Neural progenitor cell (in vitro differentiated cells): ENCODE measurements around the gene DUS1L. TPM values are rescaled to one million over a fixed set of nuclear protein-coding genes. Genes with fewer than 3 reads are reported as not detected.

ENCODE experiments used
- DNase-seq: peaks from one replicate; pipeline ENCODE4 v3.0.0-alpha.2; 2016; ENCODE audit warnings: low spot score
- H2AFZ ChIP-seq: fragments of 200-600 bp; sonication (generic); replicated peaks from 2 replicates; pipeline ENCODE4 v1.6.1; 2016; ENCODE audit warnings: antibody characterized with exemption
- H3F3A ChIP-seq: fragments of 200-600 bp; sonication (generic); 2 replicates; pipeline ENCODE4 v1.6.1; 2016; ENCODE audit warnings: antibody characterized with exemption, low read depth
- H3K27ac ChIP-seq: fragments of 200-600 bp; sonication (generic); 2 replicates; pipeline ENCODE4 v1.5.1; 2016; ENCODE audit warnings: mild to moderate bottlenecking
- H3K27me3 ChIP-seq: fragments of 200-600 bp; sonication (generic); 2 replicates; pipeline ENCODE4 v1.6.1; 2016; ENCODE audit warnings: mild to moderate bottlenecking, moderate library complexity
- H3K36me3 ChIP-seq: fragments of 200-600 bp; sonication (generic); 2 replicates; pipeline ENCODE4 v1.5.1; 2016
- H3K4me1 ChIP-seq: fragments of 200-600 bp; sonication (generic); 2 replicates; pipeline ENCODE4 v1.6.1; 2016; ENCODE audit warnings: mixed run types
- H3K4me2 ChIP-seq: fragments of 200-600 bp; sonication (generic); 2 replicates; pipeline ENCODE4 v1.6.1; 2016
- H3K4me3 ChIP-seq: fragments of 200-600 bp; sonication (generic); 2 replicates; pipeline ENCODE4 v1.5.1; 2016
- H3K79me2 ChIP-seq: fragments of 200-600 bp; sonication (generic); 2 replicates; pipeline ENCODE4 v1.6.1; 2016; ENCODE audit warnings: low read depth
- H3K9ac ChIP-seq: fragments of 200-600 bp; sonication (generic); 2 replicates; pipeline ENCODE4 v1.6.1; 2016
- H3K9me3 ChIP-seq: fragments of 200-600 bp; sonication (generic); 2 replicates; pipeline ENCODE4 v1.5.1; 2016; ENCODE audit warnings: low read depth
- H4K20me1 ChIP-seq: fragments of 200-600 bp; sonication (generic); 2 replicates; pipeline ENCODE4 v1.6.1; 2016; ENCODE audit warnings: low read depth
- H3K27ac Mint-ChIP-seq: 3 replicates; pipeline ENCODE4 v1.8.0; 2021; ENCODE audit warnings: mixed read lengths
- H3K27me3 Mint-ChIP-seq: 2 replicates; pipeline ENCODE4 v1.8.0; 2022; ENCODE audit warnings: low read depth, mild to moderate bottlenecking, inconsistent platforms, moderate library complexity, mixed read lengths; ENCODE audit not compliant: insufficient read depth
- H3K36me3 Mint-ChIP-seq: 3 replicates; pipeline ENCODE4 v1.8.0; 2021; ENCODE audit warnings: mixed read lengths
- H3K4me1 Mint-ChIP-seq: 3 replicates; pipeline ENCODE4 v1.8.0; 2021; ENCODE audit warnings: mixed read lengths
- H3K4me3 Mint-ChIP-seq: 3 replicates; pipeline ENCODE4 v1.8.0; 2021; ENCODE audit warnings: mild to moderate bottlenecking, moderate library complexity, mixed read lengths
- H3K9me3 Mint-ChIP-seq: 3 replicates; pipeline ENCODE4 v1.8.0; 2020; ENCODE audit warnings: mixed read lengths
- EZH2 ChIP-seq: fragments of 200-600 bp; sonication (generic); IDR thresholded peaks from 2 replicates; pipeline ENCODE4 v1.6.1; 2017; ENCODE audit warnings: antibody characterized with exemption, mild to moderate bottlenecking, moderate library complexity
- EZH2phosphoT487 ChIP-seq: fragments of 200-600 bp; sonication (generic); IDR thresholded peaks from 2 replicates; pipeline ENCODE4 v1.6.1; 2017; ENCODE audit warnings: antibody characterized with exemption
- total RNA-seq: library from RNA; depleted of rRNA; stranded (reverse); fragments of >200 nt; gene quantifications from 2 replicates; pipeline ENCODE4 v1.2.3, GENCODE V29; 2015; ENCODE audit warnings: low replicate concordance
- TF ChIP-seq, protein P1 (sequence below): fragments of 200-600 bp; sonication (generic); IDR thresholded peaks from 2 replicates; pipeline ENCODE4 v1.5.1; 2017; ENCODE audit warnings: antibody characterized with exemption, mild to moderate bottlenecking

The DUS1L gene
- total RNA-seq, 1 donor from 2014 or later = 54.5 TPM

DNA sequence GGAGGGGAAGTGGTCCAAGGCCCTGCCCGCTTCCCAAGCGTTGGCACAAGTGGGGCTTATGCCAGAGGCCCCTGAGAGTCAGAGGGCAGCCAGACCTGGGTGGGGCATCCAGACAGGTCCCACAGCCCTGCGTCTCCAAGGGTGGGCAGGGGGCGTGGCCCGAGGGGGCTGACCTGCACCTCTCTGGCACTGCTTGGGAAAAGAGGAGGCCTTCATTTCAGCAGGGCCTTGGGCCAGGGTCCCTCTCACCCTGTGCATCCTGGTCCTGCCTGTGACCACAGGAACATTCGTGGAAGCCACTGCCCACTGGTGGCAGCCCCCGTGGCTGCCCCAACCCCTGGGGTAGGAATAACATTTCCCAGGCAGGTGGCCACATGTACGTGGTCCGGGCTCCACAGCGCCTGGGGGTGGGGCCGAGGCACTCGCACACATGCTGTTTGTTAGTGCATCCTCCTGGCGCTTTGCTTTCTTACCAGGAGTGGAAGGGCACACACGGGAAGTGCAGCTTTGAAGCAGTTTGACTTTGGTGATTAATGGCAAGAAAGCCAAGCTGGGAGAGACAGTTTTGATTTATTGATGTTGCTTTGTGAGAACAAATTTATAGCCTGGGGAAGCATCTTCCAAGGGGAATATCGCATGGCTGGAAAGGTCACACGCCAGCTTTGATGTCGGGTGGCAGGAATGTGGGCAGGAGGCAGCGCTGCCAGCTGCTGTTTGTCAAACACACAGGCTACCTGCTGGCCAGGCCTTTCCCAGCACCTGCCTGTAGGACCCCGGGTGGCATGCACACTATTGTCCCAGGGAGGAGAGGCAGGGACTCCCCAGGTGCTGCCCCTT, 47.2 kb downstream of the DUS1L start:
- H3F3A ChIP-seq = peaks cover 15% of the 10 kb centered on the region
- DNase-seq = no peak
- H4K20me1 ChIP-seq = peaks cover 29% of the 10 kb centered on the region
- H3K27ac ChIP-seq = no peak overlapping the region
- H3K4me3 ChIP-seq = no peak overlapping the region
- TF ChIP-seq EZH2 (no peak), EZH2phosphoT487 (no peak)
- TF ChIP-seq, protein P1, sequence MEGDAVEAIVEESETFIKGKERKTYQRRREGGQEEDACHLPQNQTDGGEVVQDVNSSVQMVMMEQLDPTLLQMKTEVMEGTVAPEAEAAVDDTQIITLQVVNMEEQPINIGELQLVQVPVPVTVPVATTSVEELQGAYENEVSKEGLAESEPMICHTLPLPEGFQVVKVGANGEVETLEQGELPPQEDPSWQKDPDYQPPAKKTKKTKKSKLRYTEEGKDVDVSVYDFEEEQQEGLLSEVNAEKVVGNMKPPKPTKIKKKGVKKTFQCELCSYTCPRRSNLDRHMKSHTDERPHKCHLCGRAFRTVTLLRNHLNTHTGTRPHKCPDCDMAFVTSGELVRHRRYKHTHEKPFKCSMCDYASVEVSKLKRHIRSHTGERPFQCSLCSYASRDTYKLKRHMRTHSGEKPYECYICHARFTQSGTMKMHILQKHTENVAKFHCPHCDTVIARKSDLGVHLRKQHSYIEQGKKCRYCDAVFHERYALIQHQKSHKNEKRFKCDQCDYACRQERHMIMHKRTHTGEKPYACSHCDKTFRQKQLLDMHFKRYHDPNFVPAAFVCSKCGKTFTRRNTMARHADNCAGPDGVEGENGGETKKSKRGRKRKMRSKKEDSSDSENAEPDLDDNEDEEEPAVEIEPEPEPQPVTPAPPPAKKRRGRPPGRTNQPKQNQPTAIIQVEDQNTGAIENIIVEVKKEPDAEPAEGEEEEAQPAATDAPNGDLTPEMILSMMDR = no peak
- Mint-ChIP-seq H3K27me3 (peaks cover 3% of the 10 kb centered on the region), H3K4me1 (peaks cover 8% of the 10 kb centered on the region), H3K27ac (no peak overlapping the region), H3K4me3 (peak overlapping the region; percentile 60), H3K36me3 (no peaks in the 10 kb centered on the region), H3K9me3 (no peaks in the 10 kb centered on the region)
- H3K4me2 ChIP-seq = no peak overlapping the region
- H2AFZ ChIP-seq = no peak overlapping the region
- peaks cover 6% of the 10 kb centered on the region for H3K4me1 ChIP-seq
- no peaks in the 10 kb centered on the region for H3K27me3 ChIP-seq
- no peaks in the 10 kb centered on the region for H3K36me3 ChIP-seq
- no peaks in the 10 kb centered on the region for H3K9me3 ChIP-seq
- no peak overlapping the region for H3K9ac ChIP-seq
- peaks cover 15% of the 10 kb centered on the region for H3K79me2 ChIP-seq

DNA sequence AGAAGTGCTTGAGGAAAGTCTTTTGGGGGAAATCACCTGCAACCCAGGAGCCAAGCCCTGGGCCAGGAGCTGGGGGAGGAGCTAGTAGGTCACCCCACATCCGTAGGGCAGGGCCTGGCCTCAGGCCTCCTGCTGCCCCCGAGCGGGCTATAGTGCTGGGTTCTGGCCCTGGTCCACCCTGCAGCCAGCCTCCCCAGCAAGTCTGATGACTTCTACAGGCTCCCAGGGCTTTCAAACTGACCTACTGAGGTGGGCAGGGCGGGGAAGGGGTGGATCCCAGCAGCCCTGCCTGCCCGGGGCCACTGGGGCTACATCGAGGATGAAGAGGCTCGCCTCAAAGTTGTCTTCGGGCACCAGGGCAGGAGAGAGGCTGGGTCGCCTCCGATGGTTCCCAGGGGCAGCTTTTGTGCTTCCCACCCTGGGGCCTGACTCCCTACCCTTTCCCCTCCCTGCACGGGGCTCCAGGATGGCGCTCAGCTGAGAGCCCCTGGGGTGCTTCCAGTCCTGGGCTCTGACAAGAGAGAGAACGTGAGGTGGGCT, 47.9 kb downstream of the DUS1L start:
- Histone ChIP-seq H3K9ac (no peak overlapping the region), H3F3A (peaks cover 15% of the 10 kb centered on the region), H3K9me3 (no peaks in the 10 kb centered on the region), H3K4me1 (peaks cover 6% of the 10 kb centered on the region), H3K36me3 (no peaks in the 10 kb centered on the region), H2AFZ (no peak overlapping the region), H3K4me2 (no peak overlapping the region), H3K4me3 (no peak overlapping the region), H4K20me1 (peaks cover 29% of the 10 kb centered on the region), H3K27me3 (no peaks in the 10 kb centered on the region), H3K79me2 (peaks cover 15% of the 10 kb centered on the region), H3K27ac (peak overlapping the region; percentile 29)
- no peaks in the 10 kb centered on the region for H3K36me3 Mint-ChIP-seq
- H3K4me1 Mint-ChIP-seq = peaks cover 11% of the 10 kb centered on the region
- TF ChIP-seq, protein P1 = no peak
- no peak for TF ChIP-seq EZH2phosphoT487
- no peak for TF ChIP-seq EZH2
- no peak overlapping the region for H3K27ac Mint-ChIP-seq
- no peaks in the 10 kb centered on the region for H3K9me3 Mint-ChIP-seq
- DNase-seq = no peak
- peaks cover 3% of the 10 kb centered on the region for H3K27me3 Mint-ChIP-seq
- H3K4me3 Mint-ChIP-seq = no peak overlapping the region

DNA sequence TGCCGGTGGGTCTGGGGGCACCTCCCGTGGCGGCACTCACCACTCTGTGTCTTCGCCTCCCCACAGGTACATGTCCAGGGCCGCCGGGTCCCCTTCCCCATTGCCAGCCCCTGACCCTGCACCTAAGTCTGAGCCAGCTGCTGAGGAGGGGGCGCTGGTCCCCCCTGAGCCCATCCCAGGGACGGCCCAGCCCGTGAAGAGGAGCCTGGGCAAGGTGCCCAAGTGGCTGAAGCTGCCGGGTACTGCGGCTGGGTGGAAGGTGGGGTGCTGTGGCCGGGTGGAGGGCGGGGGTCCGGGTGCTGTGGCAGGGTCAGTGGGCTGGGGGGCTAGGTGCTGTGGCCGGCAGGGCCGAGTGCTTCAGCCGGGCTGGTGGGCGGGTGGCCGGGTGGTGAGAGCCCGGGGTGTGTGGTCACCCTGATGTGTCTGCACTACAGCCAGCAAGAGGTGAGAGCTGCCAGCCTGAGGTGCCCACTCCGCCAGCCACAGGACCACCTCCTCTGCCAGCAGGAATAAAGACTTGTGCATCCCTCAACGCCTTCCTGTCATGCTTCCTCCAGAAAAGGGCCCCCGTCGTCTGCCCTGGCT, 48.6 kb downstream of the DUS1L start:
- no peak overlapping the region for H2AFZ ChIP-seq
- peaks cover 5% of the 10 kb centered on the region for H3K4me1 ChIP-seq
- H4K20me1 ChIP-seq = peaks cover 25% of the 10 kb centered on the region
- no peaks in the 10 kb centered on the region for H3K9me3 Mint-ChIP-seq
- TF ChIP-seq EZH2 (no peak), EZH2phosphoT487 (no peak)
- TF ChIP-seq, protein P1 = no peak
- H3K4me3 ChIP-seq = no peak overlapping the region
- no peak overlapping the region for H3K4me3 Mint-ChIP-seq
- peaks cover 9% of the 10 kb centered on the region for H3K4me1 Mint-ChIP-seq
- H3K4me2 ChIP-seq = no peak overlapping the region
- peaks cover 10% of the 10 kb centered on the region for H3K79me2 ChIP-seq
- no peaks in the 10 kb centered on the region for H3K36me3 Mint-ChIP-seq
- H3K36me3 ChIP-seq = no peaks in the 10 kb centered on the region
- peaks cover 3% of the 10 kb centered on the region for H3K27me3 Mint-ChIP-seq
- no peaks in the 10 kb centered on the region for H3K9me3 ChIP-seq
- H3F3A ChIP-seq = peaks cover 15% of the 10 kb centered on the region
- H3K27ac ChIP-seq = peak overlapping the region; percentile 29
- H3K9ac ChIP-seq = no peak overlapping the region
- DNase-seq = no peak
- no peaks in the 10 kb centered on the region for H3K27me3 ChIP-seq
- H3K27ac Mint-ChIP-seq = no peak overlapping the region
